ENCODE results near the gene TAF5L.

TAF5L gene

DNA sequence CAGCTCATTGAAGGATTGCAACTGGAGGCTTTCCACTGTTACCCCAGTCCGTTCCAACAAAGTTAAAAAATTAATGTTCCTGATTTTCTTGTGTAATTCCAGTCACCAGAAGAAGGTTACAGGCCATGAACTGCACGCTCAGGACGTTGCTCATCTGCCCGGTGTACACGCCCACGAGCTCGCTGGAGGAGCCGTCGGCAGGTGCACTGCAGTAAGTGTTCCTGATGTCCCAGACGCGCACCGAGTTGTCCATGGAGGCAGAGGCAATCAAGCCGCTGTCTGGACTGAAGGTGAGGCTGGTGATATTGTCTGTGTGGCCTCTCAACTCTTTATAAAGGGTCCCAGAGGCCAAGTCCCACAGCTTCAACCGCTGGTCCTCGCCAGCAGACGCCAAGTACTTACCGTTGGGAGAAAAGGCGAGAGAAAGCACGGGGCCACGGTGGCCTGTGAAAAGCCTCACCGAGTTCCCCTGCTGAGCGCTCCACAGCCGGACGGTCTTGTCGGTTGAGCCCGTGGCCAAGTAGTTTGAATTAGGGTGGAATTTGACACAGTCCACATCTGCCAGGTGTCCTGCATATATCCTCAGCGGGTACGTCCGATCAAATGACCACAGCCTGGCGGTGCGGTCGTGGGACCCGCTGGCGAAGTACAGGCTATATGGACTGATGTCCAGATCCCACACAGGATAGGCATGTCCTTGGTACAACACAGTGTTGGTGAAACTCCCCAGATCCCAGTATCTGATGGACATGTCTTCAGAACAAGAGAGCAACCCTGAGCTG lies 31.5 kb downstream of the TAF5L start:
- in situ Hi-C loops (cut with MboI; ENCODE audit: low sequenced_read_pairs, unreplicated experiment): no loop called here
- TF ChIP-seq CTCF (IDR thresholded peaks at IDR 0.05; ENCODE audit: borderline replicate concordance, control extremely low read depth, extremely low read depth, insufficient read depth, missing control alignments): no peak
- no peak for DNase-seq (ENCODE audit: low spot score)

- DNase-seq (ENCODE audit: low spot score): no peak
- in situ Hi-C loops (cut with MboI; ENCODE audit: low sequenced_read_pairs, unreplicated experiment): no loop called here
Measured at GRCh38 chr1:229593800-229594199, 32.1 kb downstream of the TAF5L start.

DNA sequence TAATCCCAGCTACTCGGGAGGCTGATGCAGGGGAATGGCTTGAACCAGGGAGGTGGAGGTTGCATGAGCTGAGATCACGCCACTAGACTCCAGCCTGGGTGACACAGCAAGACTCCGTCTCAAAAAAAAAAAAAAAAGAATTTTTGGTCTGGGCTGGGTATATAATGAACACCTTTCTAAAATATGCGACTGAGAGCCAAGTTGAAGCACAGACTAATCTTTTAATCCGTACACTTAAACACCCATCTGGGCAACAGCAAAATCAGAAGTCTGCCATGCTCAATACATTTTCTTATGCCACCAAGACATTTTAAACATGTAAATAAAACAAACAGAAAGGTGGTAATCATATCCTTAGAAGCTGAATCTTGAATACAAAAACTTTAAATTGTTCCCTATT lies 35.8 kb downstream of the TAF5L start:
- in situ Hi-C loops (cut with MboI; ENCODE audit: low sequenced_read_pairs, unreplicated experiment): no loop called here
- no peak for DNase-seq (ENCODE audit: low spot score)
- TF ChIP-seq CTCF (IDR thresholded peaks at IDR 0.05; ENCODE audit: borderline replicate concordance, control extremely low read depth, extremely low read depth, insufficient read depth, missing control alignments): no peak

More at GRCh38 chr1:229593800-229594199, 32.1 kb downstream of the TAF5L start:
- TF ChIP-seq CTCF (IDR thresholded peaks at IDR 0.05; ENCODE audit: borderline replicate concordance, control extremely low read depth, extremely low read depth, insufficient read depth, missing control alignments): no peak

DNA sequence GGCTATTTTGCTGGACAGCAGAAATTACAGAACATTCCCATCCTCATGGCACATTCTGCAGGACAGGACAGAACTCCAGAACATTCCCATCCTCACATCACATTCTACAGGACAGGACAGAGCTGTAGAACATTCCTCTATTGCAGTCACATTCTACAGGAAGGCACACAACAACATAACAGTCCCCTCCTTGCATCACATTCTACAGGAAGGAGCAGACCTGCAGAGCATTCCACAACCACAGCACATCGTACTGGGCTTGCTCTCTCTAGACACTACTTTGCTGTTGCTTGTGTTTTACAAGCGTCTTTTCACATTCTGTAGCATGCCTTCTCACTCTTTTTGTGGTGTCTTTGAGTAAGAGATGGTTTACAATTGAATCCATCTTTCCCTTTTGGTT lies 40.6 kb downstream of the TAF5L start:
- DNase-seq (ENCODE audit: low spot score): no peak
- in situ Hi-C loops (cut with MboI; ENCODE audit: low sequenced_read_pairs, unreplicated experiment): no loop called here
- no peak for TF ChIP-seq CTCF (IDR thresholded peaks at IDR 0.05; ENCODE audit: borderline replicate concordance, control extremely low read depth, extremely low read depth, insufficient read depth, missing control alignments)

GRCh38 chr1:229582715-229583114 lies 43.2 kb downstream of the TAF5L start:
- DNase-seq (ENCODE audit: low spot score): no peak
- in situ Hi-C loops (cut with MboI; ENCODE audit: low sequenced_read_pairs, unreplicated experiment): no loop called here
- no peak for TF ChIP-seq CTCF (IDR thresholded peaks at IDR 0.05; ENCODE audit: borderline replicate concordance, control extremely low read depth, extremely low read depth, insufficient read depth, missing control alignments)

DNA sequence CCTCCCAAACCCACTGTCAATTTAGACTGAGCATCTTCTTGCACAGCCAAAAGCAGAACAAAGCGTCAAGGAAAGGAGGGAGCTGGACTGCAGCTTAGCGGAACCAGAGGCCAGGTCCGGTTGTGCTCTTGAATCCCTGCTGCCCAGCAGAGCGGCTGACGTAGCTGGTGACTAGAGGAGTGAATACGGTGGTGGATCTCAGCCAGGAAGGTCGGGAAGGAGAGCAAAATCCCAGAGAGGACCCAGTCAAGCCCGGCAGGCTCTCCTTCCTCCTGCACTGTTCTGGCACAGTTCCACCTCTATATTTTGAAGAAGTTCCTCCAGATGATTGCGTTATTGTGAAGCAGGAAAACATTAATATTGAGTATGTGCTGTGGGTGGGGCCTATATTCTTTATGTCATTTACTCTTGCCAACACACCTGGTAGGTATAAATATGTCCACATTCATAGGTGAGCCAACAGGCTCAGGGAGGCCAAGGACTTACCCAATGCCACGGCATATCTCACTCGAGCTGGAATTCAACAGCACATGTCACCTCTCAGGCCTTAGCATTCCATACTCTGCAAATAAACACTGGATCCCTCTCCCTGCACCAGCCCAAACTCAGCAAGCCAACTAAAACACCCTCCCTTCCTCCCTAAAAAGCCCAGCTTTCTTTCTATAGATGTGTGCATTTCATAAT lies 43.8 kb downstream of the TAF5L start:
- no peak for DNase-seq (ENCODE audit: low spot score)
- no peak for TF ChIP-seq CTCF (IDR thresholded peaks at IDR 0.05; ENCODE audit: borderline replicate concordance, control extremely low read depth, extremely low read depth, insufficient read depth, missing control alignments)

More for the DNA sequence above, 43.8 kb downstream of the TAF5L start:
- in situ Hi-C loops (cut with MboI; ENCODE audit: low sequenced_read_pairs, unreplicated experiment): no loop called here
